Astrocyte (in vitro differentiated cells and primary cell): ENCODE results near the gene TIRAP. TPM values are rescaled to one million over a fixed set of nuclear protein-coding genes. Genes with fewer than 3 reads are reported as not detected.
A peak's percentile ranks its signal among the peaks of the same experiment; 100 is the strongest.

Source experiments
- DNase-seq: peaks from one replicate; pipeline ENCODE4 v3.0.0-alpha.2; 2010; ENCODE audit warnings: low read depth
- FAIRE-seq: peaks from 2 replicates; lab custom pipeline; 2011; peaks lifted over from hg19 to GRCh38; lab: Jason Lieb, UNC
- H2AFZ ChIP-seq: 2 replicates; pipeline ENCODE4 v1.6.0; 2012; ENCODE audit warnings: low read depth, low read length, inconsistent platforms
- H3K27ac ChIP-seq: 2 replicates; pipeline ENCODE4 v1.5.1; 2011; ENCODE audit warnings: low read depth, low read length, inconsistent platforms
- H3K27me3 ChIP-seq: 2 replicates; pipeline ENCODE4 v1.6.0; 2011; ENCODE audit warnings: low read length, inconsistent platforms; ENCODE audit not compliant: insufficient read depth
- H3K36me3 ChIP-seq: 2 replicates; pipeline ENCODE4 v1.5.1; 2011; ENCODE audit warnings: low read length, inconsistent platforms; ENCODE audit not compliant: insufficient read depth
- H3K4me1 ChIP-seq: 2 replicates; pipeline ENCODE4 v1.5.1; 2011; ENCODE audit warnings: low read length, inconsistent platforms; ENCODE audit not compliant: insufficient read depth
- H3K4me2 ChIP-seq: 2 replicates; pipeline ENCODE4 v1.6.0; 2012; ENCODE audit warnings: low read length, inconsistent platforms
- H3K4me3 ChIP-seq: 2 replicates; pipeline ENCODE4 v1.5.1; 2011; ENCODE audit warnings: low read depth, mild to moderate bottlenecking, low read length, inconsistent platforms; ENCODE audit not compliant: insufficient read depth
- H3K79me2 ChIP-seq: 2 replicates; pipeline ENCODE4 v1.6.0; 2012; ENCODE audit warnings: mild to moderate bottlenecking, low read length, inconsistent platforms; ENCODE audit not compliant: insufficient read depth
- H3K9ac ChIP-seq: 2 replicates; pipeline ENCODE4 v1.6.0; 2012; ENCODE audit warnings: mild to moderate bottlenecking, low read length, inconsistent platforms
- H3K9me3 ChIP-seq: 2 replicates; pipeline ENCODE4 v1.5.1; 2012; ENCODE audit warnings: low read depth, mild to moderate bottlenecking, low read length, inconsistent platforms; ENCODE audit not compliant: insufficient read depth
- H4K20me1 ChIP-seq: 2 replicates; pipeline ENCODE4 v1.6.0; 2012; ENCODE audit warnings: low read length, inconsistent platforms; ENCODE audit not compliant: insufficient read depth
- H3K27ac Mint-ChIP-seq: one replicate; pipeline ENCODE4 v1.8.0; 2021; ENCODE audit warnings: mild to moderate bottlenecking, mixed read lengths; ENCODE audit not compliant: unreplicated experiment
- H3K27me3 Mint-ChIP-seq: one replicate; pipeline ENCODE4 v1.8.0; 2021; ENCODE audit warnings: low read depth, mixed read lengths; ENCODE audit not compliant: unreplicated experiment
- H3K36me3 Mint-ChIP-seq: one replicate; pipeline ENCODE4 v1.8.0; 2021; ENCODE audit warnings: low read depth, mixed read lengths; ENCODE audit not compliant: unreplicated experiment
- H3K4me1 Mint-ChIP-seq: one replicate; pipeline ENCODE4 v1.8.0; 2021; ENCODE audit warnings: low read depth, mixed read lengths; ENCODE audit not compliant: unreplicated experiment
- H3K4me3 Mint-ChIP-seq: one replicate; pipeline ENCODE4 v1.8.0; 2021; ENCODE audit warnings: mild to moderate bottlenecking, moderate library complexity, mixed read lengths; ENCODE audit not compliant: unreplicated experiment
- H3K9me3 Mint-ChIP-seq: one replicate; pipeline ENCODE4 v1.8.0; 2021; ENCODE audit warnings: mild to moderate bottlenecking, mixed read lengths; ENCODE audit not compliant: unreplicated experiment
- EZH2 ChIP-seq: IDR thresholded peaks from 2 replicates; pipeline ENCODE4 v1.6.1; 2012; ENCODE audit warnings: mild to moderate bottlenecking, low read length, inconsistent platforms; ENCODE audit not compliant: insufficient read depth
- total RNA-seq: library from RNA; stranded (reverse); gene quantifications from 2 replicates; pipeline ENCODE4 v1.2.1, GENCODE V29; 2021
- TF ChIP-seq, protein P1 (sequence below): IDR thresholded peaks from 2 replicates; pipeline ENCODE4 v1.5.1; 2011; ENCODE audit warnings: low read depth, mild to moderate bottlenecking, inconsistent platforms, low read length, moderate library complexity; ENCODE audit not compliant: insufficient read depth

Gene TIRAP
- total RNA-seq, 1 donor from 2014 or later, result 6.6 TPM

DNA sequence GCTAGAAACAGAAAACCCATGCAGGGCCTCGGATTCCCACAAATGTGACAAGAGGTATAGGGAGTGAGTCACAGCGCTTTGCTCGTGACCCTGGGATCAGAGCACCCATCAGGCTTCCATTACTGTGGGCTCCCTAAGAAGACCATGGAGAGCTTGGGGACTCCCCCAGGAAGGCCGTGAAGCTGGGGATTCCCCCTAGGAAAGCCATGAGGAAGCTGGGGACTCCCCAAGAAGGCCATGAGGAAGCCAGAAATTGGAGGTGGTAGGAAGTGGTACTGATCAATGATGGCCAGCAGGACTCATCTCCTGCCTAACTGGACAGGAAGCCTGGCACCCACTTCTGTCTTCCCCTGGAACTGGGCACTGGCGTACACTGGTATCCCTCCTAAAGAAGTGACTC is 10.8 kb downstream of the TIRAP start:
- Histone ChIP-seq H3K4me1 (no peaks in the 10 kb centered on the region), H3K79me2 (no peaks in the 10 kb centered on the region), H4K20me1 (peaks cover 5% of the 10 kb centered on the region), H3K4me2 (no peak overlapping the region), H3K9me3 (no peaks in the 10 kb centered on the region), H3K36me3 (peaks cover 10% of the 10 kb centered on the region), H3K4me3 (no peak overlapping the region), H3K9ac (no peak overlapping the region), H2AFZ (no peak overlapping the region), H3K27me3 (no peaks in the 10 kb centered on the region), H3K27ac (no peak overlapping the region)
- H3K27me3 Mint-ChIP-seq, result no peaks in the 10 kb centered on the region
- H3K4me1 Mint-ChIP-seq, result no peaks in the 10 kb centered on the region
- no peak for DNase-seq
- no peaks in the 10 kb centered on the region for H3K9me3 Mint-ChIP-seq
- H3K27ac Mint-ChIP-seq, result no peak overlapping the region
- H3K4me3 Mint-ChIP-seq, result no peak overlapping the region
- TF ChIP-seq EZH2, result no peak
- FAIRE-seq, result no peak
- peaks cover 14% of the 10 kb centered on the region for H3K36me3 Mint-ChIP-seq

DNA sequence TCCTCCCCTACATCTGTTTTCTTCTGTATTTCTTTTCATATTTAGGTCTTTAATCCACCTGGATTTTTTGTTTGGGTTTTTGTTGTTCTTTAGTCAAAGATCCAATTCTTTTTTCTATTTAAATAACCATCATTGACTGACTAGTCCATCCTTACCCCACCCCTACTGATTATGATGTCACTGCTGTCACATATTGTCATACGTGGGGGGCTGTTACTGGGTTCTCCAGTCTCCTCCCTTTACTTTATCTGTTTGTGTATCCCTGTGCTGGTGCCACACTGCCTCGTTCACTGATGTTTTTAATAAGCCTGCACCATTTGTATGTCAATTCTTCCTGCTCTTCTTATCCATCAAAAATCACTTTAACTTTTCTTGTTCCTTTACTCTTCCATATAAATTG is 14.1 kb downstream of the TIRAP start:
- DNase-seq (no peak), FAIRE-seq (no peak)
- Histone ChIP-seq H3K4me3 (no peak overlapping the region), H3K9ac (no peak overlapping the region), H3K27me3 (no peaks in the 10 kb centered on the region), H3K4me2 (no peak overlapping the region), H3K36me3 (no peaks in the 10 kb centered on the region), H3K27ac (no peak overlapping the region), H3K4me1 (no peaks in the 10 kb centered on the region), H3K79me2 (no peaks in the 10 kb centered on the region), H2AFZ (no peak overlapping the region), H4K20me1 (no peaks in the 10 kb centered on the region), H3K9me3 (no peaks in the 10 kb centered on the region)
- H3K9me3 Mint-ChIP-seq, result no peaks in the 10 kb centered on the region
- H3K27ac Mint-ChIP-seq, result no peak overlapping the region
- no peak overlapping the region for H3K4me3 Mint-ChIP-seq
- peaks cover 3% of the 10 kb centered on the region for H3K36me3 Mint-ChIP-seq
- TF ChIP-seq EZH2, result no peak
- TF ChIP-seq, protein P1, sequence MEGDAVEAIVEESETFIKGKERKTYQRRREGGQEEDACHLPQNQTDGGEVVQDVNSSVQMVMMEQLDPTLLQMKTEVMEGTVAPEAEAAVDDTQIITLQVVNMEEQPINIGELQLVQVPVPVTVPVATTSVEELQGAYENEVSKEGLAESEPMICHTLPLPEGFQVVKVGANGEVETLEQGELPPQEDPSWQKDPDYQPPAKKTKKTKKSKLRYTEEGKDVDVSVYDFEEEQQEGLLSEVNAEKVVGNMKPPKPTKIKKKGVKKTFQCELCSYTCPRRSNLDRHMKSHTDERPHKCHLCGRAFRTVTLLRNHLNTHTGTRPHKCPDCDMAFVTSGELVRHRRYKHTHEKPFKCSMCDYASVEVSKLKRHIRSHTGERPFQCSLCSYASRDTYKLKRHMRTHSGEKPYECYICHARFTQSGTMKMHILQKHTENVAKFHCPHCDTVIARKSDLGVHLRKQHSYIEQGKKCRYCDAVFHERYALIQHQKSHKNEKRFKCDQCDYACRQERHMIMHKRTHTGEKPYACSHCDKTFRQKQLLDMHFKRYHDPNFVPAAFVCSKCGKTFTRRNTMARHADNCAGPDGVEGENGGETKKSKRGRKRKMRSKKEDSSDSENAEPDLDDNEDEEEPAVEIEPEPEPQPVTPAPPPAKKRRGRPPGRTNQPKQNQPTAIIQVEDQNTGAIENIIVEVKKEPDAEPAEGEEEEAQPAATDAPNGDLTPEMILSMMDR, result no peak
- H3K27me3 Mint-ChIP-seq, result no peaks in the 10 kb centered on the region
- no peaks in the 10 kb centered on the region for H3K4me1 Mint-ChIP-seq

DNA sequence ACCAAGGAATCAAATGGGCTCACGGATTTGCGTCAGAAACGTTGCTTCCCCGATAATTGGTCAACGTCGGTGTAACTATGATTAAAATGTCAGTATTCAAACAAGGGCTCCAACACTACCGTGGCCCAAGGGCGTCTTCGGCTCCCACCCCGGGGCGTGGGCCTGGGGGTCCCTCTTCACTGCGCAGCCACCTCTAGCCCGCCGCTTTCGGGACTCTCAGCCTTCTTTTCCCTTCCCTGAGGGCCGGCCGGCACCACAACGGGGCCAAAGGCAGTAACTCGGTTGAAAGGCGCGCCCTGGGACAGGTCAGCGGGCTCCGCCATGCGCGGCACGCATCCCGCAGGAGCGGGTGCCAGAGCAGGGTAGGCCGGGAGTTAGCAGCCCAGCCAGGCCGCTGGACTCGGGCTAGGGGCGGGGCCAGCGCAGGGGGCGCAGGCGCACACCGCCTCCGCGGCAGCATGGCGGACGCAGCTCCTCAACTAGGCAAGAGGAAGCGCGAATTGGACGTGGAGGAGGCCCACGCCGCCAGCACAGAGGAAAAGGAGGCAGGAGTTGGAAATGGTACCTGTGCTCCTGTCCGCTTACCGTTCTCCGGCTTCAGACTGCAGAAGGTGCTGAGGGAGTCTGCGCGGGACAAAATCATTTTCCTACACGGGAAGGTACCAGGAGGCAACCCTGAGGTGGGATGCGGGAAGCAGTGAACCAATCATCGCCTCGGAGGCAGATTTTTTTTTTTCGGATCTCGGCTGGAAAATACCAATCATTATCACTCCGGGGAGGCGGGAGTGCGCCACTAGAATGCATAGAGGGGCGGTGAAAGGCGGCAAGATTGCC is 20.9 kb downstream of the TIRAP start, which contains the start of gene DCPS:
TSS of gene DCPS (plus strand) at position 438 of the 834 bp plus-strand sequence. CDS start at position 459, 21 bp downstream.
- H3K4me3 Mint-ChIP-seq, result peak within 1 kb of the TSS; percentile 89
- peak; percentile 83 for DNase-seq
- no peak for FAIRE-seq
- no peaks in the 10 kb centered on the region for H3K27me3 Mint-ChIP-seq
- H3K4me1 Mint-ChIP-seq, result peaks cover 7% of the 10 kb centered on the region
- peak within 1 kb of the TSS; percentile 85 for H3K9ac ChIP-seq
- H3K4me2 ChIP-seq, result peak within 1 kb of the TSS; percentile 85
- peaks cover 3% of the 10 kb centered on the region for H3K36me3 ChIP-seq
- H3K27ac ChIP-seq, result peak within 1 kb of the TSS; percentile 82
- peaks cover 8% of the 10 kb centered on the region for H3K79me2 ChIP-seq
- H3K27ac Mint-ChIP-seq, result peak within 1 kb of the TSS; percentile 66
- no peaks in the 10 kb centered on the region for H3K36me3 Mint-ChIP-seq
- H3K27me3 ChIP-seq, result no peaks in the 10 kb centered on the region
- H3K4me3 ChIP-seq, result peak within 1 kb of the TSS; percentile 92
- no peaks in the 10 kb centered on the region for H4K20me1 ChIP-seq
- peaks cover 10% of the 10 kb centered on the region for H3K4me1 ChIP-seq
- peak within 1 kb of the TSS; percentile 99 for H2AFZ ChIP-seq
- H3K9me3 Mint-ChIP-seq, result no peaks in the 10 kb centered on the region
- H3K9me3 ChIP-seq, result no peaks in the 10 kb centered on the region
- TF ChIP-seq EZH2, result no peak
- TF ChIP-seq, protein P1, result no peak
